Kidney (tissue), 14 donors: Measurements from ENCODE around the gene NOTCH1. TPM values are rescaled to one million over a fixed set of nuclear protein-coding genes. Genes with fewer than 3 reads are reported as not detected.

Experiments used
- DNase-seq, 5 donors: peaks; one replicate each; pipeline ENCODE4 v3.0.0-alpha.2; 2013 to 2020
- FAIRE-seq: peaks from 2 replicates; lab custom pipeline; 2012; peaks lifted over from hg19 to GRCh38; lab: Jason Lieb, UNC
- H3K27ac ChIP-seq, 2 donors: one replicate each; pipeline ENCODE4 v1.7.0; 2013; ENCODE audit warnings: low read depth in 2 of 2, low read length in 2 of 2, inconsistent platforms in 1 of 2
- H3K27me3 ChIP-seq: one replicate; pipeline ENCODE4 v1.7.1; 2013; ENCODE audit warnings: low read length, inconsistent platforms; ENCODE audit not compliant: control insufficient read depth, insufficient read depth
- H3K36me3 ChIP-seq, 3 donors: one replicate each; pipeline versions ENCODE4 v1.7.0 to v1.7.1; 2013; ENCODE audit warnings: low read length in 3 of 3, control low read depth in 1 of 3, inconsistent platforms in 1 of 3; ENCODE audit not compliant: insufficient read depth in 3 of 3, control insufficient read depth in 2 of 3
- H3K4me1 ChIP-seq, 3 donors: one replicate each; pipeline versions ENCODE4 v1.7.0 to v1.7.1; 2013; ENCODE audit warnings: low read length in 3 of 3, inconsistent platforms in 1 of 3, low read depth in 1 of 3; ENCODE audit not compliant: control insufficient read depth in 2 of 3, insufficient read depth in 2 of 3
- H3K4me3 ChIP-seq, 3 donors: one replicate each; pipeline versions ENCODE4 v1.7.0 to v1.8.1; 2013; ENCODE audit warnings: low read length in 3 of 3, control low read depth in 1 of 3, inconsistent platforms in 1 of 3
- H3K9ac ChIP-seq, 3 donors: one replicate each; pipeline versions ENCODE4 v1.7.0 to v1.7.1; 2013; ENCODE audit warnings: low read length in 3 of 3, control low read depth in 1 of 3, inconsistent platforms in 1 of 3
- H3K9me3 ChIP-seq, 3 donors: one replicate each; pipeline versions ENCODE4 v1.7.0 to v1.7.1; 2013; ENCODE audit warnings: low read length in 3 of 3, control low read depth in 1 of 3, inconsistent platforms in 1 of 3; ENCODE audit not compliant: control insufficient read depth in 2 of 3, insufficient read depth in 1 of 3
- CTCF ChIP-seq: IDR thresholded peaks from 3 replicates; pipeline ENCODE4 v1.5.1; 2012; ENCODE audit warnings: mild to moderate bottlenecking, moderate library complexity, borderline replicate concordance; ENCODE audit not compliant: insufficient read depth; ENCODE audit errors: extremely low read depth
- intact Hi-C: fragments of 100-400 bp; cut with DNase I; formaldehyde crosslinking; loops from one replicate; pipeline ENCODE4 v1.11.1; 2022
- polyA plus RNA-seq: library from polyadenylated mRNA; stranded (reverse); fragments of 350-450 nt; fragmentation: Illumina TruSeq; extraction: RNeasy Lipid Tissue Mini Kit (QIAGEN cat#74804); gene quantifications from one replicate; pipeline ENCODE4 v1.2.3, GENCODE V29; 2014; ENCODE audit warnings: low read depth, low replicate concordance; ENCODE audit not compliant: insufficient read depth
- total RNA-seq: library from RNA; stranded (reverse); fragmentation: NEBNext Ultra II Directional; extraction: Animal tissue kit (Norgen Biotek cat#: 25700); gene quantifications from one replicate; pipeline ENCODE4 v1.2.1, GENCODE V29; 2021
- donor health status: control.
- donor health status: control.
- donor health status: control.
- donor health status: control.
- donor health status: control.
- donor health status: DM: yes; HTN: yes; CAD: no.
- donor health status: Normal renal cell carcinoma (clear cell type).

NOTCH1 gene
- total and polyA plus RNA-seq, 2 donors from 2014 or later, result 6.5 to 77.2 TPM

GRCh38 chr9:136486131-136486530 is 59.7 kb downstream of the NOTCH1 start:
- no peak for TF ChIP-seq CTCF
- intact Hi-C loops, result loop anchor here (5.0 kb wide), 1 partner anchor 141 kb away; no protein-coding TSS in a partner anchor
- FAIRE-seq (no peak), DNase-seq (no peak)
- H3K4me3 ChIP-seq, result no peak overlapping the region
- H3K9ac ChIP-seq, result no peak overlapping the region
- H3K9me3 ChIP-seq, result no peaks in the 10 kb centered on the region
- no peaks in the 10 kb centered on the region for H3K27me3 ChIP-seq
- H3K27ac ChIP-seq, result no peak overlapping the region
- H3K36me3 ChIP-seq, result no peaks in the 10 kb centered on the region
- H3K4me1 ChIP-seq, result peaks cover 0 to 28% (median 17%) of the 10 kb centered on the region in 3 donors

- Histone ChIP-seq H3K9ac (no peak overlapping the region), H3K27ac (peak overlapping the region in 1 of 2 donors; percentile 100), H3K4me1 (peaks cover 0 to 28% (median 17%) of the 10 kb centered on the region in 3 donors), H3K9me3 (no peaks in the 10 kb centered on the region), H3K36me3 (no peaks in the 10 kb centered on the region), H3K4me3 (no peak overlapping the region), H3K27me3 (no peaks in the 10 kb centered on the region)
- DNase-seq, result peak in 4 of 5 donors; percentile 85 to 91 (median 88)
- FAIRE-seq, result no peak
- peak; percentile 95 for TF ChIP-seq CTCF
- intact Hi-C loops, result loop anchor here (5.0 kb wide), 1 partner anchor 142 kb away; no protein-coding TSS in a partner anchor
These were observed 60.5 kb downstream of the NOTCH1 start for GRCh38 chr9:136485049-136486045.

- FAIRE-seq (no peak), DNase-seq (peak in 3 of 5 donors; percentile 39 to 90 (median 84))
- peaks cover 0 to 28% (median 17%) of the 10 kb centered on the region in 3 donors for H3K4me1 ChIP-seq
- no peaks in the 10 kb centered on the region for H3K27me3 ChIP-seq
- peak overlapping the region in 1 of 3 donors; percentile 76 for H3K4me3 ChIP-seq
- TF ChIP-seq CTCF, result no peak
- H3K27ac ChIP-seq, result peak overlapping the region; percentile 100
- no peaks in the 10 kb centered on the region for H3K36me3 ChIP-seq
- H3K9me3 ChIP-seq, result no peaks in the 10 kb centered on the region
- peak overlapping the region in 1 of 3 donors; percentile 67 for H3K9ac ChIP-seq
- intact Hi-C loops, result loop anchor here (5.0 kb wide), 1 partner anchor 143 kb away; no protein-coding TSS in a partner anchor
These were observed 61.4 kb downstream of the NOTCH1 start for GRCh38 chr9:136484153-136485048.
